ENCODE measurements around the gene EIF4G3.

GRCh38 chr1:21205416-21205815, 28.7 kb upstream of the EIF4G3 start:
- TF ChIP-seq CTCF (IDR thresholded peaks at IDR 0.05) = no peak
- TF ChIP-seq POLR2A (IDR thresholded peaks at IDR 0.05) = no peak
